GM12878 (cell line): ENCODE results near the gene SLC13A4. TPM values are rescaled to one million over a fixed set of nuclear protein-coding genes. Genes with fewer than 3 reads are reported as not detected.

ENCODE experiments used
- ATAC-seq: fragments of 200-7000 bp; cut with Tn5 transposase; 3 replicates; pipeline ENCODE4 v1.9.1; 2020; ENCODE audit warnings: mild to moderate bottlenecking, moderate library complexity
- BruUV-seq: library from RNA; stranded (reverse); fragments of 400-500 nt; replicated peaks from 2 replicates; lab custom pipeline; 2021; lab: Mats Ljungman, UMichigan
- CTCF ChIA-PET: fragments of 300-600 bp; sonication (Branson Sonifier 250); formaldehyde crosslinking; extraction: SDS; loops from one replicate; lab custom pipeline; 2021; ENCODE audit warnings: inconsistent platforms; lab: Yijun Ruan, JAX
- POLR2A ChIA-PET: fragments of 350-600 bp; formaldehyde crosslinking; extraction: SDS; loops from one replicate; lab custom pipeline; 2021; ENCODE audit warnings: inconsistent platforms; lab: Charles Lee
- RAD21 ChIA-PET: fragments of 300-600 bp; sonication (Branson Sonifier 250); formaldehyde crosslinking; loops from one replicate; lab custom pipeline; 2023; ENCODE audit warnings: antibody characterized with exemption; ENCODE audit not compliant: unreplicated experiment; lab: Charles Lee
- SMC1A ChIA-PET: fragments of 300-600 bp; sonication (Branson Sonifier 250); formaldehyde crosslinking; loops from one replicate; lab custom pipeline; 2023; ENCODE audit not compliant: unreplicated experiment, uncharacterized antibody; lab: Charles Lee
- DNase-seq: peaks from one replicate; pipeline ENCODE4 v3.0.0-alpha.2; 2011; ENCODE audit warnings: low read depth, low spot score
- FAIRE-seq: peaks from 3 replicates; lab custom pipeline; 2011; peaks lifted over from hg19 to GRCh38; lab: Jason Lieb, UNC
- H2AFZ ChIP-seq: 2 replicates; pipeline ENCODE4 v1.6.0; 2011; ENCODE audit warnings: low read depth, low read length, control low read depth; ENCODE audit not compliant: control insufficient read depth
- H3K27ac ChIP-seq: 2 replicates; pipeline ENCODE4 v1.5.1; 2011; ENCODE audit warnings: control low read depth; ENCODE audit not compliant: control insufficient read depth, insufficient read depth
- H3K27me3 ChIP-seq, 2 experiments: replicated peaks in 1 of 2; 2 replicates each; pipeline versions ENCODE4 v1.6.0 to v1.6.1; 2011; ENCODE audit warnings: low read length in 1 of 2; ENCODE audit not compliant: control insufficient read depth in 2 of 2, insufficient read depth in 2 of 2
- H3K36me3 ChIP-seq, 2 experiments: 2 replicates each; pipeline ENCODE4 v1.5.1; 2011; ENCODE audit warnings: low read length in 1 of 2; ENCODE audit not compliant: control insufficient read depth in 2 of 2, insufficient read depth in 2 of 2
- H3K4me1 ChIP-seq: 2 replicates; pipeline ENCODE4 v1.6.1; 2011; ENCODE audit warnings: mild to moderate bottlenecking, low read length, moderate library complexity, mixed read lengths; ENCODE audit not compliant: control insufficient read depth, insufficient read depth
- H3K4me2 ChIP-seq: 2 replicates; pipeline ENCODE4 v1.6.0; 2011; ENCODE audit warnings: control low read depth; ENCODE audit not compliant: control insufficient read depth, insufficient read depth
- H3K4me3 ChIP-seq: fragments of 200-600 bp; sonication (generic); 2 replicates; pipeline ENCODE4 v1.5.1; 2016
- H3K79me2 ChIP-seq: 2 replicates; pipeline ENCODE4 v1.6.0; 2011; ENCODE audit warnings: low read length; ENCODE audit not compliant: control insufficient read depth, insufficient read depth
- H3K9ac ChIP-seq: 2 replicates; pipeline ENCODE4 v1.8.0; 2011; ENCODE audit warnings: low read length, control low read depth, mixed read lengths; ENCODE audit not compliant: control insufficient read depth, insufficient read depth
- H3K9me3 ChIP-seq: replicated peaks from 3 replicates; pipeline ENCODE4 v1.5.1; 2011; ENCODE audit warnings: mild to moderate bottlenecking, low read length; ENCODE audit not compliant: control insufficient read depth, insufficient read depth
- H4K20me1 ChIP-seq: 2 replicates; pipeline ENCODE4 v1.6.0; 2011; ENCODE audit not compliant: control insufficient read depth, insufficient read depth
- CEBPZ ChIP-seq: fragments of 150-350 bp; IDR thresholded peaks from 2 replicates; pipeline ENCODE4 v1.6.1; 2016; ENCODE audit warnings: low read depth, low read length
- CTCF ChIP-seq, 3 experiments: IDR thresholded peaks in 2 of 3; conservative IDR thresholded peaks in 1 of 3; 2 replicates each; pipeline ENCODE4 v1.5.1; 2011; ENCODE audit warnings: low read depth in 3 of 3, low read length in 3 of 3, mild to moderate bottlenecking in 3 of 3, control low read depth in 2 of 3, moderate library complexity in 2 of 3, inconsistent platforms in 1 of 3, mixed read lengths in 1 of 3; ENCODE audit not compliant: control insufficient read depth in 2 of 3, insufficient read depth in 1 of 3; ENCODE audit errors: extremely low read depth in 1 of 3
- HDAC2 ChIP-seq: fragments of 200-600 bp; sonication (generic); IDR thresholded peaks from 2 replicates; pipeline ENCODE4 v1.6.1; 2017
- NRF1 ChIP-seq: conservative IDR thresholded peaks from 2 replicates; pipeline ENCODE4 v1.6.1; 2011; ENCODE audit warnings: mild to moderate bottlenecking, low read depth, low read length, improper control_type of control experiment
- POLR2AphosphoS5 ChIP-seq: IDR thresholded peaks from 2 replicates; pipeline ENCODE4 v1.6.1; 2011; ENCODE audit warnings: mild to moderate bottlenecking, low read length, inconsistent platforms
- POU2F2 ChIP-seq: IDR thresholded peaks from 3 replicates; pipeline ENCODE4 v1.6.1; 2011; ENCODE audit warnings: low read depth, mild to moderate bottlenecking, low read length, borderline replicate concordance
- SIX5 ChIP-seq: IDR thresholded peaks from 2 replicates; pipeline ENCODE4 v1.6.1; 2011; ENCODE audit warnings: mild to moderate bottlenecking, low read depth, low read length, moderate library complexity; ENCODE audit not compliant: severe bottlenecking
- WGBS: methylation state at CpG from one replicate; pipeline ENCODE4 v1.1.6; 2016; ENCODE audit warnings: low lambda C conversion rate; ENCODE audit not compliant: insufficient replicate concordance, insufficient coverage; ENCODE audit errors: missing lambda C conversion rate; 5-methylcytosine and 5-hydroxymethylcytosine counted together
- in situ Hi-C: fragments of 300-500 bp; cut with MboI; formaldehyde crosslinking; loops from 9 replicates; pipeline ENCODE4 v1.14.3; 2018; ENCODE audit warnings: mixed read lengths
- intact Hi-C: fragments of 100-400 bp; cut with micrococcal nuclease; formaldehyde crosslinking; loops from one replicate; pipeline ENCODE4 v1.14.2; 2022; ENCODE audit not compliant: unreplicated experiment
- polyA plus RNA-seq, 11 experiments: library from polyadenylated mRNA; depleted of rRNA in 4 of 11; unstranded in 6 of 11; stranded (reverse) in 5 of 11; fragments of >200 nt; fragmentation: Nextera tagmentation in 4 of 11; fragmentation: Illumina TruSeq in 1 of 11; extraction: Ambion mirVana in 4 of 11; extraction: Trizol in 1 of 11; gene quantifications; 1 replicate in 1 of 11; 2 replicates in 10 of 11; pipeline versions ENCODE4 v1.2.1 to v1.2.3, GENCODE V29; 2011 to 2016; ENCODE audit warnings: inconsistent platforms in 2 of 11, missing spikeins in 2 of 11, low read depth in 1 of 11
- total RNA-seq, 4 experiments: library from RNA; depleted of rRNA in 3 of 4; stranded (reverse); fragments of >200 nt in 3 of 4; fragmentation: Illumina TruSeq in 1 of 4; extraction: Trizol in 1 of 4; gene quantifications; 2 replicates each; pipeline versions ENCODE4 v1.2.1 to v1.2.3, GENCODE V29; 2013 to 2021

The SLC13A4 gene
- total and polyA plus RNA-seq, 10 of the 15 experiments (the other 5 are each of a cell fraction or from before 2014, with no cell fraction given), result 0.14 to 0.23 (median 0.20) TPM; not detected in 7

- Histone ChIP-seq H3K4me2 (no peak overlapping the region), H3K4me3 (no peak overlapping the region), H3K27me3 (no peaks in the 10 kb centered on the region), H4K20me1 (no peaks in the 10 kb centered on the region), H3K36me3 (no peaks in the 10 kb centered on the region), H3K79me2 (no peaks in the 10 kb centered on the region), H2AFZ (no peak overlapping the region), H3K9ac (no peak overlapping the region)
- no TSS peak for BruUV-seq
- WGBS, result 31% methylated on average over 2 of the region's 2 CpGs
- DNase-seq (no peak), FAIRE-seq (no peak)
- intact Hi-C loops, result no loop called here
- POLR2A ChIA-PET, result no interaction called here
- RAD21 ChIA-PET, result no interaction called here
- in situ Hi-C loops, result no loop called here
- SMC1A ChIA-PET, result no interaction called here
- TF ChIP-seq POU2F2, result no peak
- no peak for TF ChIP-seq CEBPZ
- TF ChIP-seq CTCF (IDR thresholded peaks at IDR 0.05 in 2 of 3, conservative IDR thresholded peaks at IDR 0.05 in 1 of 3; ENCODE audit: control insufficient read depth in 2 of 3, extremely low read depth in 1 of 3, insufficient read depth in 1 of 3, low read depth in 3 of 3, low read length in 3 of 3), result peak; percentile 21 to 36 (median 27); a peak in 4 of 6 replicates
- no peak for TF ChIP-seq NRF1
- no peak for TF ChIP-seq POLR2AphosphoS5
- TF ChIP-seq SIX5, result no peak
- no peak for TF ChIP-seq HDAC2
- TF ChIP-seq, all 136 proteins: peak for 1
- H3K4me1 ChIP-seq, result no peaks in the 10 kb centered on the region
- CTCF ChIA-PET, result interaction anchor here (0.7 to 1.1 kb wide), 4 partner anchors 9 to 423 kb away, joined by 3 to 4 read pairs (median 4); no protein-coding TSS in a partner anchor
- peak; percentile 52 for ATAC-seq
- H3K27ac ChIP-seq, result no peak overlapping the region
- H3K9me3 ChIP-seq, result no peaks in the 10 kb centered on the region
Observed at GRCh38 chr7:135704074-135704473, 23.9 kb downstream of the SLC13A4 start.
